AG09309 (cell line): ENCODE data around the gene RNF130.

Source experiments
- DNase-seq: peaks from one replicate; pipeline ENCODE4 v3.0.0-alpha.2; 2010; ENCODE audit warnings: low read depth
- H3K4me3 ChIP-seq: 2 replicates; pipeline ENCODE4 v1.5.1; 2011; ENCODE audit warnings: mild to moderate bottlenecking, low read depth, low read length, moderate library complexity; ENCODE audit not compliant: control insufficient read depth
- CTCF ChIP-seq: IDR thresholded peaks from 2 replicates; pipeline ENCODE4 v1.5.1; 2011; ENCODE audit warnings: mild to moderate bottlenecking, low read depth, low read length, inconsistent platforms; ENCODE audit not compliant: insufficient read depth, control insufficient read depth; ENCODE audit errors: missing control alignments

RNF130 gene

GRCh38 chr5:179926657-179927056, 144.9 kb downstream of the RNF130 start:
- no peak for DNase-seq
- no peak for TF ChIP-seq CTCF

GRCh38 chr5:179923436-179923835, 148.1 kb downstream of the RNF130 start:
- no peak overlapping the region for H3K4me3 ChIP-seq
- DNase-seq, result no peak
- TF ChIP-seq CTCF, result no peak

More at GRCh38 chr5:179926657-179927056, 144.9 kb downstream of the RNF130 start:
- no peak overlapping the region for H3K4me3 ChIP-seq

GRCh38 chr5:179920175-179920574, 151.4 kb downstream of the RNF130 start:
- no peak overlapping the region for H3K4me3 ChIP-seq
- TF ChIP-seq CTCF, result no peak
- DNase-seq, result no peak

- H3K4me3 ChIP-seq, result no peak overlapping the region
Measured at GRCh38 chr5:179919487-179920060, 152.0 kb downstream of the RNF130 start.

GRCh38 chr5:179918742-179919486, 152.6 kb downstream of the RNF130 start:
- DNase-seq, result no peak
- TF ChIP-seq CTCF, result no peak
- H3K4me3 ChIP-seq, result no peak overlapping the region

More at GRCh38 chr5:179919487-179920060, 152.0 kb downstream of the RNF130 start:
- TF ChIP-seq CTCF, result no peak
- DNase-seq, result no peak

- TF ChIP-seq CTCF, result no peak
- H3K4me3 ChIP-seq, result no peak overlapping the region
Measured at GRCh38 chr5:179916523-179916922, 155.0 kb downstream of the RNF130 start.

More at GRCh38 chr5:179916523-179916922, 155.0 kb downstream of the RNF130 start:
- DNase-seq, result no peak
